ENCODE measurements around the gene VCY. TPM values are rescaled to one million over a fixed set of nuclear protein-coding genes. Genes with fewer than 3 reads are reported as not detected.
"Not testable (repeated sequence)": the region's sequence is repeated elsewhere in the genome, so short reads cannot be mapped to it uniquely, and the experiment has no call there.

The VCY gene
- total RNA-seq, result not detected
- polyA plus RNA-seq, result not detected
- long read RNA-seq, donor 1, result 0 reads
- long read RNA-seq, donor 2, result 0 reads
- long read RNA-seq, donor 3, result 0 reads

- H3K9me3 ChIP-seq; H3K4me3 ChIP-seq; H3K27me3 ChIP-seq; H3K4me1 ChIP-seq (ENCODE audit: insufficient read depth); intact Hi-C loops (cut with DNase I); H3K36me3 ChIP-seq; DNase-seq; H3K27ac ChIP-seq: not testable (repeated sequence)
- WGBS, 3 donors, result no CpG with 5 or more reads among the region's 19 CpGs
These were observed at the start of gene VCY for GRCh38 chrY:13986373-13986772. TSS of gene VCY (minus strand) at chrY:13986473. CDS start at chrY:13986440, 33 bp downstream.

DNA sequence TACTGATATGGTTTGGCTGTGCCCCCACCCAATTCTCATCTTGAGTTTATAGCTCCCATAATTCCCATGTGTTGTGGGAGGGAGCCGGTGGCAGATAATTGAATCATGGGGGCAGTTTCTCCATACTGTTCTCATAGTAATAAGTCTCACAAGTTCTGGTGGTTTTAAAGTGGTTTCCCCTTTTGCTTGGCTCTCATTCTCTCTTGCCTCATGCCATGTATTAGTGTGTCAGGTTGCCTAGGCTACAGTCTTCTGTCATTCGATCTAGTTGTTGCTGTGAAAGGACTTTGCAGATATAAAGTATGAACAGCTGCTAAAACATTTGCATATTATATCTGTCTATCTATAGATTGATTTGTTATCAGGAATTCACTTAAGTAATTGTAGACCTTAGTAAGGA, 44.1 kb upstream of the VCY start:
- H3K4me3 ChIP-seq; H3K36me3 ChIP-seq; H3K4me1 ChIP-seq (ENCODE audit: insufficient read depth); H3K27me3 ChIP-seq; intact Hi-C loops (cut with DNase I); H3K27ac ChIP-seq; DNase-seq; H3K9me3 ChIP-seq: not testable (repeated sequence)
- no CpG with 5 or more reads among the region's 2 CpGs for WGBS, 3 donors

DNA sequence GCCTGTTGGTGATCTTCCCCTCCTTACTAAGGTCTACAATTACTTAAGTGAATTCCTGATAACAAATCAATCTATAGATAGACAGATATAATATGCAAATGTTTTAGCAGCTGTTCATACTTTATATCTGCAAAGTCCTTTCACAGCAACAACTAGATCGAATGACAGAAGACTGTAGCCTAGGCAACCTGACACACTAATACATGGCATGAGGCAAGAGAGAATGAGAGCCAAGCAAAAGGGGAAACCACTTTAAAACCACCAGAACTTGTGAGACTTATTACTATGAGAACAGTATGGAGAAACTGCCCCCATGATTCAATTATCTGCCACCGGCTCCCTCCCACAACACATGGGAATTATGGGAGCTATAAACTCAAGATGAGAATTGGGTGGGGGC, 25.6 kb upstream of the VCY start:
- intact Hi-C loops (cut with DNase I); H3K27me3 ChIP-seq; H3K9me3 ChIP-seq; H3K27ac ChIP-seq; H3K4me3 ChIP-seq; H3K4me1 ChIP-seq (ENCODE audit: insufficient read depth); H3K36me3 ChIP-seq; DNase-seq: not testable (repeated sequence)
- no CpG with 5 or more reads among the region's 2 CpGs for WGBS, 3 donors

DNA sequence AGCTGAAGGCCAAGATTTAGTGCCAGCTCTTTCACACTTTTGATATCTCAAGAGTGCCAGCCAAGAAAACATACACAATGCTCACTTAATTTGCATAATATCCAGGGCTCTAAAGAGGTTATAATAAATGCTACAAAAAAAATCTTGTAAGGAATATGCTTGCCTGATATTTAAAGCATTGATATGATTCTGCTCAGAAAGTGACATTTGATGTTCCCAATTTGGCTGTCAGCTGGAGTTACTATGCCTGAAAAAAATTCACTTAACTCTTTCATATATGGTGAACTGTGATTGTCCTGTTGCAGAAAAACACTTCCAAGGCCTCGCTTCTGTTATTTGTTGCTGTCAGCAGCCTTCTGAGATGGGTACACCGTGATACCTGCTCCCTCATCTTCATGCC, 43.9 kb downstream of the VCY start:
- H3K4me3 ChIP-seq; H3K9me3 ChIP-seq; DNase-seq; H3K27me3 ChIP-seq; H3K4me1 ChIP-seq (ENCODE audit: insufficient read depth); H3K27ac ChIP-seq; H3K36me3 ChIP-seq; intact Hi-C loops (cut with DNase I): not testable (repeated sequence)
- no CpG with 5 or more reads among the region's 2 CpGs for WGBS, 3 donors

Other genes starting within 250 kb of the VCY start
- not detected for gene VCY1B, start 69.8 kb upstream of the VCY start, total RNA-seq
- not detected for gene VCY1B, start 69.8 kb upstream of the VCY start, polyA plus RNA-seq

All from ovary (tissue), 10 donors.